DND-41 (cell line): ENCODE data around the gene TCP11L1.

ENCODE experiments used
- ATAC-seq: fragments of 200-7000 bp; cut with Tn5 transposase; 3 replicates; pipeline ENCODE4 v1.9.1; 2021; ENCODE audit warnings: low read depth; ENCODE audit not compliant: insufficient read depth
- DNase-seq: peaks from one replicate; pipeline ENCODE4 v3.0.0-alpha.2; 2020
- H2AFZ ChIP-seq: 2 replicates; pipeline ENCODE4 v1.6.0; 2012; ENCODE audit warnings: low read depth, low read length
- H3K27ac ChIP-seq: 2 replicates; pipeline ENCODE4 v1.5.1; 2012; ENCODE audit warnings: low read length, inconsistent platforms
- H3K27me3 ChIP-seq: fragments of 200-600 bp; sonication (generic); 2 replicates; pipeline ENCODE4 v1.6.0; 2012; ENCODE audit warnings: low read length, mild to moderate bottlenecking, inconsistent platforms; ENCODE audit not compliant: insufficient read depth, poor library complexity
- H3K36me3 ChIP-seq: 2 replicates; pipeline ENCODE4 v1.5.1; 2012; ENCODE audit warnings: low read length, inconsistent platforms; ENCODE audit not compliant: insufficient read depth
- H3K4me1 ChIP-seq: 2 replicates; pipeline ENCODE4 v1.5.1; 2012; ENCODE audit warnings: mild to moderate bottlenecking, low read length; ENCODE audit not compliant: insufficient read depth
- H3K4me2 ChIP-seq: 2 replicates; pipeline ENCODE4 v1.6.0; 2012; ENCODE audit warnings: mild to moderate bottlenecking, moderate library complexity, low read length, inconsistent platforms; ENCODE audit not compliant: insufficient read depth
- H3K4me3 ChIP-seq, 2 experiments: fragments of 200-600 bp in 1 of 2; shearing (Covaris generic) in 1 of 2; 2 replicates each; pipeline ENCODE4 v1.5.1; 2012 to 2016; ENCODE audit warnings: inconsistent platforms in 2 of 2, low read length in 2 of 2, mild to moderate bottlenecking in 2 of 2, low read depth in 1 of 2, moderate library complexity in 1 of 2
- H3K79me2 ChIP-seq: 2 replicates; pipeline ENCODE4 v1.6.0; 2012; ENCODE audit warnings: low read length, inconsistent platforms; ENCODE audit not compliant: insufficient read depth
- H3K9ac ChIP-seq: 2 replicates; pipeline ENCODE4 v1.6.0; 2012; ENCODE audit warnings: low read depth, mild to moderate bottlenecking, inconsistent platforms, low read length, moderate library complexity
- H3K9me3 ChIP-seq: 2 replicates; pipeline ENCODE4 v1.5.1; 2012; ENCODE audit warnings: low read length, moderate library complexity, mild to moderate bottlenecking, inconsistent platforms; ENCODE audit not compliant: insufficient read depth, severe bottlenecking
- H4K20me1 ChIP-seq: 2 replicates; pipeline ENCODE4 v1.6.0; 2012; ENCODE audit warnings: low read length; ENCODE audit not compliant: insufficient read depth
- EZH2 ChIP-seq: IDR thresholded peaks from 3 replicates; pipeline ENCODE4 v1.6.1; 2012; ENCODE audit warnings: borderline replicate concordance, low read depth, mild to moderate bottlenecking, moderate library complexity, low read length, inconsistent platforms; ENCODE audit not compliant: severe bottlenecking
- TF ChIP-seq, protein P1 (sequence below): IDR thresholded peaks from 2 replicates; pipeline ENCODE4 v1.5.1; 2012; ENCODE audit warnings: borderline replicate concordance, low read length, moderate library complexity, mild to moderate bottlenecking; ENCODE audit not compliant: poor library complexity, severe bottlenecking; ENCODE audit errors: extremely low read depth

The TCP11L1 gene

GRCh38 chr11:32991898-32992297, 47.5 kb upstream of the TCP11L1 start:
- TF ChIP-seq EZH2 = no peak
- TF ChIP-seq, protein P1, sequence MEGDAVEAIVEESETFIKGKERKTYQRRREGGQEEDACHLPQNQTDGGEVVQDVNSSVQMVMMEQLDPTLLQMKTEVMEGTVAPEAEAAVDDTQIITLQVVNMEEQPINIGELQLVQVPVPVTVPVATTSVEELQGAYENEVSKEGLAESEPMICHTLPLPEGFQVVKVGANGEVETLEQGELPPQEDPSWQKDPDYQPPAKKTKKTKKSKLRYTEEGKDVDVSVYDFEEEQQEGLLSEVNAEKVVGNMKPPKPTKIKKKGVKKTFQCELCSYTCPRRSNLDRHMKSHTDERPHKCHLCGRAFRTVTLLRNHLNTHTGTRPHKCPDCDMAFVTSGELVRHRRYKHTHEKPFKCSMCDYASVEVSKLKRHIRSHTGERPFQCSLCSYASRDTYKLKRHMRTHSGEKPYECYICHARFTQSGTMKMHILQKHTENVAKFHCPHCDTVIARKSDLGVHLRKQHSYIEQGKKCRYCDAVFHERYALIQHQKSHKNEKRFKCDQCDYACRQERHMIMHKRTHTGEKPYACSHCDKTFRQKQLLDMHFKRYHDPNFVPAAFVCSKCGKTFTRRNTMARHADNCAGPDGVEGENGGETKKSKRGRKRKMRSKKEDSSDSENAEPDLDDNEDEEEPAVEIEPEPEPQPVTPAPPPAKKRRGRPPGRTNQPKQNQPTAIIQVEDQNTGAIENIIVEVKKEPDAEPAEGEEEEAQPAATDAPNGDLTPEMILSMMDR = no peak
- Histone ChIP-seq H3K36me3 (no peaks in the 10 kb centered on the region), H3K27ac (no peak overlapping the region), H3K4me3 (no peak overlapping the region), H3K27me3 (no peaks in the 10 kb centered on the region), H3K4me1 (no peaks in the 10 kb centered on the region), H3K9ac (no peak overlapping the region), H2AFZ (no peak overlapping the region), H3K9me3 (peaks cover 7% of the 10 kb centered on the region), H3K4me2 (no peak overlapping the region), H3K79me2 (no peaks in the 10 kb centered on the region), H4K20me1 (no peaks in the 10 kb centered on the region)
- DNase-seq (no peak), ATAC-seq (no peak)

DNA sequence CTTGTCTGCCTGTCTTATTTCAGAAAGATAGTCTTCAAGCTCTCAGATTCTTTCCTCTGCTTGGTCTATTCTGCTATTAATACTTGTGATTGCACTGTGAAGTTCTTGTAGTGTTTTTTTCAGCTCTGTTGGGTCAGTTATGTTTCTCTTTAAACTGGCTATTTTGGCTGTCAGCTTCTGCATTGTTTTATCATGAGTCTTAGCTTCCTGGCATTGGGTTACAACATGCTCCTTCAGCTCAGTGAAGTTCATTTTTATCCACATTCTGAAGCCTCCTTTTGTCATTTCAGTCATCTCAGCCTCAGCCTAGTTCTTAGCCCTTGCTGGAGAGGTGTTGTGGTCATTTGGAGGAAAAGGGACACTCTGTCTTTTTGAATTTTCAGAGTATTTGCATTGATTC, 39.2 kb upstream of the TCP11L1 start:
- TF ChIP-seq, protein P1 = no peak
- no peak for TF ChIP-seq EZH2
- peaks cover 6% of the 10 kb centered on the region for H3K4me1 ChIP-seq
- no peaks in the 10 kb centered on the region for H4K20me1 ChIP-seq
- DNase-seq = no peak
- H3K36me3 ChIP-seq = no peaks in the 10 kb centered on the region
- H3K79me2 ChIP-seq = no peaks in the 10 kb centered on the region
- no peak overlapping the region for H3K9ac ChIP-seq
- no peaks in the 10 kb centered on the region for H3K9me3 ChIP-seq
- no peak overlapping the region for H3K4me2 ChIP-seq
- no peak overlapping the region for H3K27ac ChIP-seq
- H3K27me3 ChIP-seq = no peaks in the 10 kb centered on the region
- H3K4me3 ChIP-seq = no peak overlapping the region
- no peak overlapping the region for H2AFZ ChIP-seq
- no peak for ATAC-seq

DNA sequence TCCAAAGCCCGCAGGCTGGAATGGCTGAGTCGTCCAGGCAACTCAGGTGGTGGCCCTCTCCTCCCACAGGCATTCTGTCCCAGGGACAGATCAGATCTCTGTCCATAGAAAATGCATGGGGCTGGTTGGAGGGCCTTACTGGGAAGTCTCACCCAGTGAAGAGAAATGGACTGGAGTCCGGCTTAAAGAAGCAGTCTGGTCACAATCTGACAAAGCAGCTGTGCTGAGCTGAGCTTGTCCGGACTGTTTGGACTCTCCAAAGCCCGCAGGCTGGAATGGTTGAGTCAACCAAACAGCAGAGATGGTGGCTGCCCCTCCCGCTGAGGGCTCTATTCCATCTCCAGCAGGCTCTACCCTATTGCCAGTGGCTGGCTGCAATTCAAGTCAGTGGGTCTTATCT, 38.1 kb upstream of the TCP11L1 start:
- H3K27ac ChIP-seq = no peak overlapping the region
- H3K27me3 ChIP-seq = no peaks in the 10 kb centered on the region
- H4K20me1 ChIP-seq = no peaks in the 10 kb centered on the region
- H3K4me3 ChIP-seq = no peak overlapping the region
- DNase-seq (no peak), ATAC-seq (no peak)
- no peak overlapping the region for H3K9ac ChIP-seq
- H3K36me3 ChIP-seq = no peaks in the 10 kb centered on the region
- H3K4me1 ChIP-seq = peaks cover 15% of the 10 kb centered on the region
- H3K9me3 ChIP-seq = no peaks in the 10 kb centered on the region
- H3K79me2 ChIP-seq = no peaks in the 10 kb centered on the region
- H2AFZ ChIP-seq = no peak overlapping the region
- no peak overlapping the region for H3K4me2 ChIP-seq
- TF ChIP-seq, protein P1 = no peak
- TF ChIP-seq EZH2 = no peak
